Neural progenitor cell (in vitro differentiated cells): ENCODE results near the gene CCDC93.

ENCODE experiments used
- EZH2 ChIP-seq: fragments of 200-600 bp; sonication (generic); IDR thresholded peaks from 2 replicates; pipeline ENCODE4 v1.6.1; 2017; ENCODE audit warnings: antibody characterized with exemption, mild to moderate bottlenecking, moderate library complexity
- TF ChIP-seq, protein P1 (sequence below): fragments of 200-600 bp; sonication (generic); IDR thresholded peaks from 2 replicates; pipeline ENCODE4 v1.5.1; 2017; ENCODE audit warnings: antibody characterized with exemption, mild to moderate bottlenecking

- TF ChIP-seq, protein P1, sequence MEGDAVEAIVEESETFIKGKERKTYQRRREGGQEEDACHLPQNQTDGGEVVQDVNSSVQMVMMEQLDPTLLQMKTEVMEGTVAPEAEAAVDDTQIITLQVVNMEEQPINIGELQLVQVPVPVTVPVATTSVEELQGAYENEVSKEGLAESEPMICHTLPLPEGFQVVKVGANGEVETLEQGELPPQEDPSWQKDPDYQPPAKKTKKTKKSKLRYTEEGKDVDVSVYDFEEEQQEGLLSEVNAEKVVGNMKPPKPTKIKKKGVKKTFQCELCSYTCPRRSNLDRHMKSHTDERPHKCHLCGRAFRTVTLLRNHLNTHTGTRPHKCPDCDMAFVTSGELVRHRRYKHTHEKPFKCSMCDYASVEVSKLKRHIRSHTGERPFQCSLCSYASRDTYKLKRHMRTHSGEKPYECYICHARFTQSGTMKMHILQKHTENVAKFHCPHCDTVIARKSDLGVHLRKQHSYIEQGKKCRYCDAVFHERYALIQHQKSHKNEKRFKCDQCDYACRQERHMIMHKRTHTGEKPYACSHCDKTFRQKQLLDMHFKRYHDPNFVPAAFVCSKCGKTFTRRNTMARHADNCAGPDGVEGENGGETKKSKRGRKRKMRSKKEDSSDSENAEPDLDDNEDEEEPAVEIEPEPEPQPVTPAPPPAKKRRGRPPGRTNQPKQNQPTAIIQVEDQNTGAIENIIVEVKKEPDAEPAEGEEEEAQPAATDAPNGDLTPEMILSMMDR, result no peak
- no peak for TF ChIP-seq EZH2
Measured at GRCh38 chr2:117984208-117984607, 29.7 kb downstream of the CCDC93 start.
